NT2/D1 (cell line): ENCODE data around the gene SLC29A2.

Source experiments
- SUZ12 ChIP-seq: IDR thresholded peaks from 2 replicates; pipeline ENCODE4 v1.6.1; 2011; ENCODE audit not compliant: insufficient read length, insufficient read depth; ENCODE audit errors: extremely low read depth
- YY1 ChIP-seq: IDR thresholded peaks from 2 replicates; pipeline ENCODE4 v1.6.1; 2011; ENCODE audit not compliant: insufficient read length, insufficient read depth
- ZNF274 ChIP-seq: IDR thresholded peaks from 2 replicates; pipeline ENCODE4 v1.6.1; 2011; ENCODE audit warnings: mild to moderate bottlenecking, low read depth, low read length

DNA sequence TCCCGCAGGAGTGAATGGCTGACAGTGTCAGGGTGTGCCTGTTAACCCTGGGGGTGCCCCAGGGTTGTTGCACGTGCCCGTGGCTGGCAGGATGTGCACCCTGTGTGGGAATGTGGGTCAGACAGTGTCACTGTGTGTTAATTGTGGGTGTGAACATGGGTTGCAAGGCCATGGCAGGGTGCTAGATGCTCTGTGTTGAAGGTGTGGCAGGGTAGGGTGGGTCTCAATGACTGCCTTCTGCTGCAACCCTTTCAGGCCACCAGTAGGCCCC lies 43.6 kb downstream of the SLC29A2 start:
- TF ChIP-seq YY1 (no peak), SUZ12 (no peak), ZNF274 (no peak)
